Upper lobe of left lung (tissue), 6 donors: ENCODE results near the gene AMOTL1. TPM values are rescaled to one million over a fixed set of nuclear protein-coding genes. Genes with fewer than 3 reads are reported as not detected.
"Not testable (repeated sequence)": the region's sequence is repeated elsewhere in the genome, so short reads cannot be mapped to it uniquely, and the experiment has no call there.

Experiments
- ATAC-seq, 2 donors: fragments of 200-7000 bp; cut with Tn5 transposase; one replicate each; pipeline ENCODE4 v1.9.1; 2022; ENCODE audit warnings: mild to moderate bottlenecking in 2 of 2, moderate library complexity in 2 of 2; ENCODE audit not compliant: low FRiP score in 2 of 2
- DNase-seq, 2 donors: peaks; one replicate each; pipeline ENCODE4 v3.0.0-alpha.2; 2019 to 2020
- H3K27ac ChIP-seq, 4 donors: fragments of 200-600 bp; sonication (generic); one replicate each; pipeline ENCODE4 v1.5.1; 2016 to 2019
- H3K27me3 ChIP-seq, 4 donors: fragments of 200-600 bp; sonication (generic); one replicate each; pipeline ENCODE4 v1.5.1; 2017 to 2019
- H3K36me3 ChIP-seq, 4 donors: fragments of 200-600 bp; sonication (generic); one replicate each; pipeline ENCODE4 v1.5.1; 2016 to 2019
- H3K4me1 ChIP-seq, 4 donors: fragments of 200-600 bp; sonication (generic); one replicate each; pipeline ENCODE4 v1.5.1; 2018 to 2019
- H3K4me3 ChIP-seq, 4 donors: fragments of 200-600 bp; sonication (generic); one replicate each; pipeline ENCODE4 v1.5.1; 2017 to 2019; ENCODE audit warnings: mild to moderate bottlenecking in 2 of 4, moderate library complexity in 1 of 4
- H3K9me3 ChIP-seq, 4 donors: fragments of 200-600 bp; sonication (generic); one replicate each; pipeline ENCODE4 v1.5.1; 2018 to 2019
- CTCF ChIP-seq, 6 experiments: fragments of 450-650 bp in 4 of 6; fragments of 200-600 bp in 2 of 6; sonication (generic) in 2 of 6; IDR thresholded peaks; one replicate each; pipeline ENCODE4 v1.5.1; 2016 to 2019; ENCODE audit warnings: antibody characterized with exemption in 6 of 6
- EP300 ChIP-seq, 4 donors: sonication (generic); formaldehyde crosslinking; IDR thresholded peaks; one replicate each; pipeline ENCODE4 v1.5.1; 2017; ENCODE audit warnings: antibody characterized with exemption in 4 of 4, control low read depth in 2 of 4
- POLR2A ChIP-seq, 4 donors: fragments of 450-650 bp; IDR thresholded peaks; one replicate each; pipeline ENCODE4 v1.5.1; 2016 to 2017; ENCODE audit warnings: antibody characterized with exemption in 4 of 4, mild to moderate bottlenecking in 2 of 4
- POLR2AphosphoS5 ChIP-seq, 2 donors: sonication (generic); formaldehyde crosslinking; IDR thresholded peaks; one replicate each; pipeline ENCODE4 v1.5.1; 2017; ENCODE audit warnings: antibody characterized with exemption in 2 of 2
- WGBS, 2 donors: methylation state at CpG; one replicate each; pipeline ENCODE4 v1.1.5; 2017 to 2018; 5-methylcytosine and 5-hydroxymethylcytosine counted together
- total RNA-seq, 6 donors: library from RNA; depleted of rRNA in 4 of 6; stranded (reverse); fragments of >200 nt in 4 of 6; gene quantifications; one replicate each; pipeline versions ENCODE4 v1.1.0 to v1.2.1, GENCODE V29; 2016 to 2021
- donor health status: DM: no; HTN: no; CAD: no; lungs with moderate emphysema.
- donor health status: DM: no; HTN: yes; CAD: no; lungs with severe emphysema.

Gene AMOTL1
- total RNA-seq, 6 donors from 2014 or later = 30.4 to 54.7 (median 46.1) TPM

DNA sequence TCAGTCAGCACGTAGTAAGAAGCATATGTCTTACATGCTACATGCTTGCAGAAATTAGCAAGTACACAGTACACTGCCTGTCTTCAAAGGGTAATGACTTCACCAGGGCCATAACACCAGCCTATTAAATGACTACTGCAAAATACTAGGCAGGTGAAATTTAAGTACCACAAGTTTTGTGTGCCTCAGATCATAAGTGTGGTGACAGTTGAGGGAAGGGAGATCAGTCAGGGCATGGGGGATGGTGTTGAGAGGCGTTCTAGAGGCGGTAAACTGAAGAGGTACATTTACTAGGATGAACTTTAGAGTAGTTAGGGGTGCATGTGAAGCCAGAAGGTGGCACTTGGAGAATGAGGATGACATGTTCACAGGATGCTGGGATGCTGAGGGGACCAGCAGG lies 22.0 kb downstream of the AMOTL1 start:
- TF ChIP-seq CTCF (IDR thresholded peaks at IDR 0.05) (no peak), EP300 (IDR thresholded peaks at IDR 0.05) (no peak), POLR2AphosphoS5 (IDR thresholded peaks at IDR 0.05) (no peak), POLR2A (IDR thresholded peaks at IDR 0.05) (no peak)
- H3K27ac ChIP-seq = no peak overlapping the region
- WGBS, 2 donors = 80 to 88% methylated on average over 3 of the region's 3 CpGs
- no peaks in the 10 kb centered on the region for H3K36me3 ChIP-seq
- H3K9me3 ChIP-seq = no peaks in the 10 kb centered on the region
- H3K4me3 ChIP-seq = no peak overlapping the region
- ATAC-seq (no peak), DNase-seq (no peak)
- H3K4me1 ChIP-seq = peaks cover 43 to 77% (median 64%) of the 10 kb centered on the region in 4 donors
- H3K27me3 ChIP-seq = no peaks in the 10 kb centered on the region

DNA sequence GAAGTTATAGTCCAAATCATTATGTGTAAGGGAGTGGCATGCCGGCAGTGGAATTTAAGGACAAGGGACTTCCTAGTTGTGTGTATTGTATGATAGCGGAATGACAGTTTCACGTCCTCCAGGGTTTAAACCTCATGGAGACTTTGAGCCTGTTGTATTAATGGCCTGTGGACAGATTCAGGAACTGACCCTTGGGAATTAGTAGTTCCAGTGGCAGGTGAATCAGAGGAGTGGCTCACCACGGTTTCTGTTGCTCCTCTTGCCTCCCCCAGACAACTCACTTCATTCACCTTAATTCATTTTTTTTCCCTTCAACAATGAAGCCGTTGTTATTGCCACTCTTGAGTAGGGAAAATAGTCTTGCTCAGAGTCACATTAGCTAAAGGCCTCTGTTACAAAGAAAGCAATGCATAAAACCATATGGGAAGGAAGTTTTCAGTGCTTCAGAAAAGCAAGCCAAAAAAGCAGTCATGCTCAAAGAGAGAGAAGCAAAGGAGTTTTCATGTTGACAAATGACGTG lies 22.6 kb downstream of the AMOTL1 start:
- Histone ChIP-seq H3K4me3 (no peak overlapping the region), H3K4me1 (peaks cover 43 to 74% (median 61%) of the 10 kb centered on the region in 4 donors), H3K27ac (no peak overlapping the region), H3K36me3 (no peaks in the 10 kb centered on the region), H3K9me3 (no peaks in the 10 kb centered on the region), H3K27me3 (no peaks in the 10 kb centered on the region)
- no peak for ATAC-seq
- TF ChIP-seq EP300 (IDR thresholded peaks at IDR 0.05) = no peak
- no peak for TF ChIP-seq CTCF (IDR thresholded peaks at IDR 0.05)
- TF ChIP-seq POLR2A (IDR thresholded peaks at IDR 0.05) = no peak
- no peak for TF ChIP-seq POLR2AphosphoS5 (IDR thresholded peaks at IDR 0.05)
- no peak for DNase-seq
- WGBS, 2 donors = 57 to 65% methylated on average over 6 of the region's 6 CpGs

- Histone ChIP-seq H3K27me3 (no peaks in the 10 kb centered on the region), H3K36me3 (no peaks in the 10 kb centered on the region), H3K9me3 (no peaks in the 10 kb centered on the region), H3K4me3 (no peak overlapping the region), H3K4me1 (peaks cover 39 to 67% (median 56%) of the 10 kb centered on the region in 4 donors), H3K27ac (no peak overlapping the region)
- ATAC-seq (no peak), DNase-seq (no peak)
- TF ChIP-seq CTCF (IDR thresholded peaks at IDR 0.05) (no peak), EP300 (IDR thresholded peaks at IDR 0.05) (no peak), POLR2A (IDR thresholded peaks at IDR 0.05) (no peak), POLR2AphosphoS5 (IDR thresholded peaks at IDR 0.05) (no peak)
- 88% methylated on average over 3 of the region's 3 CpGs for WGBS, 2 donors
Measured at GRCh38 chr11:94791216-94791889, 23.2 kb downstream of the AMOTL1 start.

- 92% methylated on average over 5 of the region's 5 CpGs for WGBS, 2 donors
- DNase-seq, H3K36me3 ChIP-seq, ATAC-seq, H3K9me3 ChIP-seq, H3K27me3 ChIP-seq, H3K4me3 ChIP-seq, H3K27ac ChIP-seq: not testable (repeated sequence)
- H3K4me1 ChIP-seq = peaks cover 35 to 66% (median 50%) of the 10 kb centered on the region in 4 donors
Measured at GRCh38 chr11:94791942-94792341, 23.8 kb downstream of the AMOTL1 start.

DNA sequence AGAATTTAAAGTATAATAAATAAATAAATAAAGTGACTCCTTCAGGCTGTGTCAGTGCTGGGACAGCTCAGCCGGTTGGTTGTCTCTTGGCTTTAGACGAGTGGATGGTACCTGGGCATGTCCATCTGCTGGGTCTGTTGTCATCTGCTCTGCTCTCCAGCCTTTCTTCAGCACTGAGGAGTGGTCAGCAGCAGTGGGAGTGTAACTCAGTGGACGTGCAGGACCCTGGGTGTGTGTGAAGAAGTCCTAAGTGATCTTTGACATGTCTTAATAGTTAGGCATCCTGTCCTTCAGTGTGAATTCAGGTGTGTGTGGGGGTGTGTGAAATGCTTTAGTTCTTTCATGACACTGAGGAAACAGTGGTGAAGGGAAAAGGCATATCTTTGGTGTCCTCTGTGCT lies 24.3 kb downstream of the AMOTL1 start:
- H3K4me1 ChIP-seq = peaks cover 32 to 63% (median 48%) of the 10 kb centered on the region in 4 donors
- no peak for TF ChIP-seq CTCF (IDR thresholded peaks at IDR 0.05)
- no peak for TF ChIP-seq POLR2AphosphoS5 (IDR thresholded peaks at IDR 0.05)
- TF ChIP-seq POLR2A (IDR thresholded peaks at IDR 0.05) = no peak
- no peak for TF ChIP-seq EP300 (IDR thresholded peaks at IDR 0.05)
- H3K27me3 ChIP-seq = no peaks in the 10 kb centered on the region
- no peaks in the 10 kb centered on the region for H3K9me3 ChIP-seq
- DNase-seq (no peak), ATAC-seq (no peak)
- H3K4me3 ChIP-seq = no peak overlapping the region
- H3K27ac ChIP-seq = no peak overlapping the region
- H3K36me3 ChIP-seq = no peaks in the 10 kb centered on the region
- WGBS, 2 donors = 90 to 94% methylated on average over 3 of the region's 3 CpGs
